HCT116 (cell line): ENCODE measurements around the gene RYR3.

Experiments used
- CEBPB ChIP-seq: IDR thresholded peaks from 2 replicates; pipeline ENCODE4 v1.6.1; 2012; ENCODE audit warnings: low read depth
- ELF1 ChIP-seq: IDR thresholded peaks from 2 replicates; pipeline ENCODE4 v1.6.1; 2012; ENCODE audit warnings: low read depth, borderline replicate concordance
- EZH2 ChIP-seq: fragments of 200-600 bp; sonication (generic); IDR thresholded peaks from 2 replicates; pipeline ENCODE4 v1.6.1; 2017; ENCODE audit warnings: antibody characterized with exemption, mixed run types
- EZH2phosphoT487 ChIP-seq: fragments of 200-600 bp; IDR thresholded peaks from 2 replicates; pipeline ENCODE4 v1.6.1; 2018; ENCODE audit warnings: antibody characterized with exemption, borderline replicate concordance
- POLR2A ChIP-seq: IDR thresholded peaks from 2 replicates; pipeline ENCODE4 v1.7.0; 2011; ENCODE audit warnings: borderline replicate concordance; ENCODE audit not compliant: insufficient read depth, insufficient read length; ENCODE audit errors: extremely low read depth
- SRF ChIP-seq: IDR thresholded peaks from 2 replicates; pipeline ENCODE4 v1.6.1; 2012; ENCODE audit warnings: low read depth
- ZNF274 ChIP-seq: fragments of 200-500 bp; sonication (Bioruptor generic); IDR thresholded peaks from 2 replicates; pipeline ENCODE4 v1.6.1; 2014; ENCODE audit warnings: mild to moderate bottlenecking, low read depth, low read length, inconsistent platforms
- TF ChIP-seq, protein P1 (sequence below): IDR thresholded peaks from 2 replicates; pipeline ENCODE4 v1.6.1; 2012
- TF ChIP-seq, protein P2 (sequence below), 3 experiments: fragments of 200-600 bp in 1 of 3; sonication (generic) in 1 of 3; IDR thresholded peaks in 2 of 3; conservative IDR thresholded peaks in 1 of 3; 2 replicates each; pipeline ENCODE4 v1.5.1; 2012 to 2017; ENCODE audit warnings: low read depth in 2 of 3, low read length in 2 of 3, antibody characterized with exemption in 1 of 3, borderline replicate concordance in 1 of 3, control low read depth in 1 of 3, mild to moderate bottlenecking in 1 of 3, mixed read lengths in 1 of 3, mixed run types in 1 of 3, moderate library complexity in 1 of 3; ENCODE audit not compliant: insufficient read depth in 1 of 3
- TF ChIP-seq, protein P3 (sequence below): IDR thresholded peaks from 2 replicates; pipeline ENCODE4 v1.6.1; 2012; ENCODE audit warnings: low read depth

DNA sequence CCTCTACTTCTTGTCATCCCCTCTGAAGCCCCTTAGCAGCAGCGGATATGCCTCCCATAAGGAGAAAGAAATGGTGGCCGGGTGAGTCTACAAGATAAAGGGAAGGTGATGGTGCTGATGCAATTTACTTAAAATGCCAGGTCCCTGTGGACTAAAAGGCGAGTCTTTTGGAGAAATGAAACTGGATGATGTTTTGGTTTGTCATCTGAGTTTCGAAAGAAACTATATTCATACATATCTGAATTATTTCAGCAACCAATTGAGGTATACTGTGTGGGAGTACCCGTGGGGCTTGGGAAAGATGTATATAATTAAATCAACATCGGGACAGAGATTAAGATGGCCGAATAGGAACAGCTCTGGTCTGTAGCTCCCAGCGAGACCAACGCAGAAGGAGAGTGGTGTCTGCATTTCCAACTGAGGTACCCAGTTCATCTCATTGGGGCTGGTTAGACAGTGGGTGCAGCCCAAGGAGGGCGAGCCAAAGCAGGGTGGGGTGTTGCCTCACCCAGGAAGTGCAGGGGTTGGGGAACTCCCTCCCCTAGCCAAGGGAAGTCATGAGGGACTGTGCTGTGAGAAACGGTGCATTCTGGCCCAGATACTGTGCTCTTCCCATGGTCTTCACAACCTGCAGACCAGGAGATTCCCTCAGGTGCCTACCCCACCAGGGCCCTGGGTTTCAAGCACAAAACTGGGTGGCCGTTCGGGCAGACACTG, 446.9 kb downstream of the RYR3 start:
- TF ChIP-seq SRF (no peak), EZH2phosphoT487 (no peak), ELF1 (no peak), EZH2 (no peak), POLR2A (no peak), ZNF274 (no peak), CEBPB (no peak)
- TF ChIP-seq, protein P1, sequence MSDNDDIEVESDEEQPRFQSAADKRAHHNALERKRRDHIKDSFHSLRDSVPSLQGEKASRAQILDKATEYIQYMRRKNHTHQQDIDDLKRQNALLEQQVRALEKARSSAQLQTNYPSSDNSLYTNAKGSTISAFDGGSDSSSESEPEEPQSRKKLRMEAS: no peak
- TF ChIP-seq, protein P2, sequence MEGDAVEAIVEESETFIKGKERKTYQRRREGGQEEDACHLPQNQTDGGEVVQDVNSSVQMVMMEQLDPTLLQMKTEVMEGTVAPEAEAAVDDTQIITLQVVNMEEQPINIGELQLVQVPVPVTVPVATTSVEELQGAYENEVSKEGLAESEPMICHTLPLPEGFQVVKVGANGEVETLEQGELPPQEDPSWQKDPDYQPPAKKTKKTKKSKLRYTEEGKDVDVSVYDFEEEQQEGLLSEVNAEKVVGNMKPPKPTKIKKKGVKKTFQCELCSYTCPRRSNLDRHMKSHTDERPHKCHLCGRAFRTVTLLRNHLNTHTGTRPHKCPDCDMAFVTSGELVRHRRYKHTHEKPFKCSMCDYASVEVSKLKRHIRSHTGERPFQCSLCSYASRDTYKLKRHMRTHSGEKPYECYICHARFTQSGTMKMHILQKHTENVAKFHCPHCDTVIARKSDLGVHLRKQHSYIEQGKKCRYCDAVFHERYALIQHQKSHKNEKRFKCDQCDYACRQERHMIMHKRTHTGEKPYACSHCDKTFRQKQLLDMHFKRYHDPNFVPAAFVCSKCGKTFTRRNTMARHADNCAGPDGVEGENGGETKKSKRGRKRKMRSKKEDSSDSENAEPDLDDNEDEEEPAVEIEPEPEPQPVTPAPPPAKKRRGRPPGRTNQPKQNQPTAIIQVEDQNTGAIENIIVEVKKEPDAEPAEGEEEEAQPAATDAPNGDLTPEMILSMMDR (IDR thresholded peaks at IDR 0.05 in 2 of 3, conservative IDR thresholded peaks at IDR 0.05 in 1 of 3; ENCODE audit: borderline replicate concordance in 1 of 3, insufficient read depth in 1 of 3, low read depth in 2 of 3, low read length in 2 of 3): no peak
- TF ChIP-seq, protein P3, sequence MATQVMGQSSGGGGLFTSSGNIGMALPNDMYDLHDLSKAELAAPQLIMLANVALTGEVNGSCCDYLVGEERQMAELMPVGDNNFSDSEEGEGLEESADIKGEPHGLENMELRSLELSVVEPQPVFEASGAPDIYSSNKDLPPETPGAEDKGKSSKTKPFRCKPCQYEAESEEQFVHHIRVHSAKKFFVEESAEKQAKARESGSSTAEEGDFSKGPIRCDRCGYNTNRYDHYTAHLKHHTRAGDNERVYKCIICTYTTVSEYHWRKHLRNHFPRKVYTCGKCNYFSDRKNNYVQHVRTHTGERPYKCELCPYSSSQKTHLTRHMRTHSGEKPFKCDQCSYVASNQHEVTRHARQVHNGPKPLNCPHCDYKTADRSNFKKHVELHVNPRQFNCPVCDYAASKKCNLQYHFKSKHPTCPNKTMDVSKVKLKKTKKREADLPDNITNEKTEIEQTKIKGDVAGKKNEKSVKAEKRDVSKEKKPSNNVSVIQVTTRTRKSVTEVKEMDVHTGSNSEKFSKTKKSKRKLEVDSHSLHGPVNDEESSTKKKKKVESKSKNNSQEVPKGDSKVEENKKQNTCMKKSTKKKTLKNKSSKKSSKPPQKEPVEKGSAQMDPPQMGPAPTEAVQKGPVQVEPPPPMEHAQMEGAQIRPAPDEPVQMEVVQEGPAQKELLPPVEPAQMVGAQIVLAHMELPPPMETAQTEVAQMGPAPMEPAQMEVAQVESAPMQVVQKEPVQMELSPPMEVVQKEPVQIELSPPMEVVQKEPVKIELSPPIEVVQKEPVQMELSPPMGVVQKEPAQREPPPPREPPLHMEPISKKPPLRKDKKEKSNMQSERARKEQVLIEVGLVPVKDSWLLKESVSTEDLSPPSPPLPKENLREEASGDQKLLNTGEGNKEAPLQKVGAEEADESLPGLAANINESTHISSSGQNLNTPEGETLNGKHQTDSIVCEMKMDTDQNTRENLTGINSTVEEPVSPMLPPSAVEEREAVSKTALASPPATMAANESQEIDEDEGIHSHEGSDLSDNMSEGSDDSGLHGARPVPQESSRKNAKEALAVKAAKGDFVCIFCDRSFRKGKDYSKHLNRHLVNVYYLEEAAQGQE: no peak
